GM19452 (cell line): ENCODE data around the gene PRTFDC1.
A peak's percentile ranks its signal among the peaks of the same experiment; 100 is the strongest.
"Not testable (repeated sequence)": the region's sequence is repeated elsewhere in the genome, so short reads cannot be mapped to it uniquely, and the experiment has no call there.

ENCODE experiments used
- ATAC-seq: cut with Tn5 transposase; IDR thresholded peaks from one replicate; pipeline ENCODE4 v1.9.1; 2021; ENCODE audit not compliant: unreplicated experiment

PRTFDC1 gene

DNA sequence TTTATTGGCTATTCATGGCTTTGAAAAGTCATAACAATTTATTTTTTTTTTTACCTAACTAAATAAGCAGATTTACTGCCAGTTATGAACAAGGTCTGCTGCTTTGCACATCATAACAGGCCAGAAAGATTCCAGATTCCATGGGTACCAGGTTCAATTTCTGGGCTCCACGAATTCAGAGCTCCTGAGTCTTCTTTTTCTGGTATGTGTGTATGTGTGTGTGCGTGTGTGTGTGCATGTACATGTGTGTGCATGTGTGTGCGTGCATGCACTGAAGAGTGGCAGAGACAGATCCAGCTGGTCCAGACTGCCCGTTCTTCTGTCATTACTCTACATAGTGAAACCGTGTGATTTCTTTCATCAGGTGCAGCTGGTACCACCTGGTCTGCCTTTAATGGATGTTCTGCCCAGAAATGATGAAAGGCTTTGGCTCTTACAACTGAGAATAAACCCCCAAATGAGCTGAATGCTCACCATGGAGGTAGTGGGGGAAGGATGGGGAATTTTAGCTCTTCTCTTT, 14.6 kb upstream of the PRTFDC1 start:
- ATAC-seq = no peak

DNA sequence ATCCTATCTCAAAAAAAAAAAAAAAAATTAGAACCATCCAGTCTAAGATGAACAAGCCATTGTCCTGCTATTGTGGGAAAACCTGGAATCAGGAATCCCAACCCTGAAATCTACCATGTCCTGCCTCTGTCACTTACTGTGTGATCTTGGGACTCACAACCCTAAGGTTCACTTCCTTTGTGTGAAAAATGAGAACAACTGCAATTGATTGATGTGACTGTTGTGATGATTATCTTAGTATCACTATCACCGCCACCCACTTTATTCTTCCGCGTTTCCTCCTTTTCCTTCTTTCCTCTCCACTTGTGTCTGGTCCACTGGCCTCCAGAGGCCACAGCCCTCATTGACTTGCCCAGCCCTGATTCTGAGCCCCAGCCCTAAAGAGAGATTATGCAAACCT, 12.6 kb upstream of the PRTFDC1 start:
- no peak for ATAC-seq

DNA sequence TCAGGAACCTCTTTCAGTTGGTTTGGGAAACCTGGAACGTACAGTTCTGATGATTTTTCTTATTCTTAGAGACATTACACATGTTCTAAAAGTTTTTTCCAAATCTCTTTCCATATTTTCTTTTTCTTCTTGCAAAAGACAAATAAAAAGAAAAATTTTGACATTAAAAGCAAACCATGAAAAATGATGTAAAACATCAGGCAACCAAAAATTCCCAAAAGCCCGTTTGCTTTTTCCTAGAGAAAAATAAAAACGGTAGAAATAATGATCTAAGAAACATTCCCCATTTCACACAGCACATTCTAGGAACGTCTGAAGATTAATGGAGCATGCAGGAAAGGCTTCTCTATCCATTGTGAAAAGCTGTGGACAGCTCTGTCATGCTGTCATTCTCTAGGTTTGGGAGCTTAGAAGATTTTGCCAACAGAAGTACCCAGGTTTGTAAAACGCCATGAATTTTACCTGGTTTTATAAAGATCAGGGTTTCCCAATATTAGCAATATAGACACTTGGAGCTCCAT, 11.2 kb upstream of the PRTFDC1 start:
- ATAC-seq = no peak

DNA sequence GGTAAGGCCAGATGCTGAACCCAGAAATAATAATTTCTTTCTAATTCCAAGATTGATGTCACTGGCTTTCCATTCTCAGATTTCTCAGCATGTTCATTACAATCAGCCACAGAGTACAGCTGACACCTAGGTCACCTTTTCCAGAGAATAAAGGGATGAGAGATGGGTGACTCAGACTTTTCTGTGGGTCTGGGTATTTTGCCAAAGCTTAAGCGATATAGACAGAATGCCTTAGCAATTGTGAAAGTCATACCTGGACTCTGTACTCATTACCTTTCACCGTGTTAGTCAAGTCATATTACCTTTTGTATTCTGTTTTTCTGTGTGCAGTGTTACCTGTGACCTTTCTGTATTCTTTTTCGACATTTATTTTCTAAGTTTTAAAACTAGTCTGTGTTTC, 10.6 kb upstream of the PRTFDC1 start:
- ATAC-seq = no peak

DNA sequence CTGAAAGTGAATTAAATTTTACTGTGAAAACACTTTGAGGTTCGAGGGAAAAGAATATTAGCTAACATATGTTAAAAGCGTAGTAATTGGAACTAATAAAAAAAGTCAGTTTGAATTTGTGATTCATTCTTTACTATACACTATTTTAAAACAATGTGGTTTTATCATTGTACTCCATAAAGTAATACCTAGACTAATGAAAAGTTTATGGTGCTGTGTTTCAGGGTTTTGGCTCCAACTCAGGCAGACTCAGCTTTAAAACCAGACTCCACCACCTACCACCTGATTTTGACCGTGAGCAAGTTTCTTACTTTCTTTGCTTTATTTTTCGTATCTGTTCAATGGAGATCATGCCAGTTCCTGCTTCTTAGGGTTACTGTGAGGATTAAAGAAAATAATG, 9.2 kb upstream of the PRTFDC1 start:
- no peak for ATAC-seq

DNA sequence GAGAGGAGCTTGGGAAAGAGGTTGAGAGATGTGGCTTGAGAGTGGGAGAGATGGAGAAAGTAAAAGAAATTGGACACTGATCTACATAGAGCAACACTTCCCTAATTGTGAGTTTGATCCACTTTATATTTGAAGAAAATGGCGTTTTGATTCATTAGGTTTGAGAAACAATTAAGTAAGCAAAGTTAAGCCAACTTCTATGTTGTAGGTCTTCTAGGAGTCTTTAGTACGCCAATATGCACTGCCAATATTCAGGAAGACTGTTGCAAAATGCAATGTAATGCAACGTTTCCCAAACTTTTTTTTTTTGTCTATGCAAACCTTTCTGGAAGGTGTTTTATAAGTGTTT, 7.0 kb upstream of the PRTFDC1 start:
- ATAC-seq = no peak

DNA sequence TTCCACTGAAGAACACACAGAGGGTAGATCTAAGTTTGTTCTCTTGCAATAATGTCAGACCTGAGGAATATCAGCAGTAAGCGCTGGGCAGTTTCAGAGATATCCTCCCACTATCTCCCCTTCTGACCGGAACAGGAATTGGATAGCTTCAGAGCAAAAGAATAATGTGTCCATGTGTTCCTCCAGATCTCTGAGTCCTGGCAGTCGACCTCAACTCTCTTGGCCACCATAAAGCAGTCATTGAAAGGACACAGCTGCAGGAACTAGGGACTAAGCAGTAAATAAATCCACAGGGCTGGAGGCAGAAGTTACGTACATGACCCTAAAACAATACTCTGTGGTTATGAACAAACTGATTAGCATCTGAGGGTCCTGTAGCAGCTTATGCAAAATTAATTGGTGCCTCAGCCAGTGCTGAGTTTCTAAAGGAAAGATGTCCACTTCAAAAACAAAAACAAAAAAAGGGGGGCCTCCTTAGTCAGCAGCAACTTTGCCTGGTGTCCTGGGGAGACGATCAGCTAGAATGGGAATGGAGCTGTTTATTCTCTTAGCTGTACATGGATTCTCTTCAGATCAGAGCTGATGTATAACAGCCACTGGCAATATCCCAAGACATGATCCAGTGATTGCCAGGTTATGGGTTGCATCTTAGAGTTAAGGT, 6.4 kb upstream of the PRTFDC1 start:
- ATAC-seq = no peak

DNA sequence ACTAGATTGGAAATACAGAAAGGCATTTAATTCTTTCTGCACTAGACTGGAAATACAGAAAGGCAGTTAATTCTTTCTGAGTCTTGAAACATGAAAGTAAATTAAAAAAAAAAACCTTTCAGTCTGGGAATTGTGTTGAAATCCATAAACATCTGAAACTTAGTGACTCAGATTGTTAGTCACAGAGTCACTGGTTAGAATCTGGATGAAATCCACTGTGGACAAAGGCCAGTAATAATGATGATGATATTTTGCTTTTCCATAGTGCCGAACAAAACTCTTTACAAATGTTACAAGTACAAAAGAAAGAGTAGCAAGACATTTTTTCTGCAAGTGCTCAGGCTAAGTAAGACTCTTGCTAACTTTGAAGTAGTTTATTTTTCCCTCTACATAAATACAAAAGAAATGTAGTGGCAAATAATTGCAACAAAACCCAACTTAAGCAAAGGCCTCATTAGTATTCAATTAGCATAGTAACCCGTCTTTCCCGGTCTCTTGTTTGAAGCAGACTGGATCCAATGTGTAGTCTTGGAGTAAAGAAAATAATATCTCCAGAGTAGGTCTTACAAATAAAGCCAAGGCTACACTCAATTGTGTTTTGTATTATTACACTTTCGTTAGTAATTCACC, 5.8 kb upstream of the PRTFDC1 start:
- ATAC-seq = no peak

DNA sequence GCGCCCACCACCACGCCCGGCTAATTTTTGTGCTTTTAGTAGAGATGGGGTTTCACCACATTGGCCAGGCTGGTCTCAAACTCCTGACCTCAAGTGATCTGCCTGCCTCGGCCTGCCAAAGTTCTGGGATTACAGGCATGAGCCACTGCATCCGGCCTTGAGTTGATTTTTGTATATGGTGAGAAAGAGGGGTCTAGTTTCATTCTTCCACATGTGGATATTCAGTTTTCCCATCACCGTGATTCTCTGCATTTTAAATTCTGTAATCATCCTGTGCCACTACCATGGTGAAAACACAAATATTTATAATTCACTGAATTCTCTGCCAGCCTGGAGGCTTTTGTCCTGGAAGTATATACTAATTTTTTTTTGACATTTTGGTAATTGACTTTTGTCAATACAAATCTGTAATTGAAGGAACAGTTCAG, 5.2 kb upstream of the PRTFDC1 start:
- not testable (repeated sequence) for ATAC-seq

DNA sequence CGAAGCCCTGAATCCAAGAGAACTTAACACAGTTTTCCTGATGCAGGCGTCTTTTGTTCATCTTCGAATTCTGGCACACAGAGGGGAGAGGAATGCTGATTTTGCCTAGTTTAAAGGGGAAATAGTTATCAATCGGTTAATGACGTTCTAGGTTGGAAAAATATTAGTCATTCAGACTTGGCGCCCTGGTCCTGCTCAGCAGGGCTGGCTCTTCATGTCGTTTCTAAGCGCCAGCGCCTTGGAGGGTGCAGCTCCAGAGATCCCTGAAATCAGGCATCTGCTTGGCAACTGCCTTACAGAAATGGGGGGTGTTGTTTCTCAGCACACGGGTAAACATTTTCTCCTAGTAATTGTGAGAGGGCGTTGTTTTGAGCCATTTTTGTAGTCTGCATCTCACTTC, 1.3 kb upstream of the PRTFDC1 start:
- no peak for ATAC-seq

DNA sequence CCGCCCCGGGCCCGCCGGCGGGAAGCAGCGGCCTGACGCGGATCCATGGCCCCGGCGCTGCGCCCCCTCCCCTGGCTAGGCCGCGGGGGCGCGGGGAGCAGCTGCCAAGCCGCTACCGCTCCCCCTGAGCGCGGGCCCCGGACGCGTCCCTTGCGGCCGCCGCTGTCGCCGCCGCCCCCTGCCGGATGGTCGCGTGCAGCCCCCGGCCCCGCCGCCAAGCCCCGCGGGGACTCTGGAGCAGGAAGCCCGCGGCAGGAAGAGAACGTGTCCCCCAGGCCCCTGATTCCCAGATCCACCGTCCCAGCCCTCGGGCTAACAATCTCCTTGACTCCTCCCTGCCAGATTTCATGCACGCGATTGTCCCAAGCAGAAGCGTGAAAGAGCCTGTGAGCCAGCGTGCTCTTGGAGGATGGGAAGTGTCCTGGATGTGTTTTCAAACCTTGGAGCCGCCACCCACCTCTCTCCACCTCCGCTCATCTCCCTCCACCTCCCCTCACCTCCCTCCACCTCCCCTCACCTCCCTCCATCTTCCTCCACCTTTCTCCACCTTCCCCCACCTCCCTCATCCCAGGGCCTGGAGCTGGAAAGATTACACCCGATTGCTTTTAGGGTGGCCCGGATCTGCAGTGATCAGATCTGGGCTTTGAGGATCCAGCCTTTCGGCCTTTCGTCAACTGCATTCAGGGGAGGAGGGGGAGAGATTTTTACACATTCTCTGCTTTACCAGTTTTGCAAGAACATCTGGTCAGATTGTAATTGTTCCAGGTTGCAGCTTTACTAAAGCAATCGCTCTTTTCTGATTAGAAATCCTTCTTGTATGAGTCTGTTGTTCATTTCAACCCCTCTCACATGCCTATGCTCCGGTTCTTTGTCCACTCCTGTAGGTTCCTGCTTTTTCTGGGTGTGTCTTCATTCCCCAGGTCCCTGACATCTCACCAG, 570 bp upstream of the PRTFDC1 start:
- ATAC-seq = peak; percentile 86

DNA sequence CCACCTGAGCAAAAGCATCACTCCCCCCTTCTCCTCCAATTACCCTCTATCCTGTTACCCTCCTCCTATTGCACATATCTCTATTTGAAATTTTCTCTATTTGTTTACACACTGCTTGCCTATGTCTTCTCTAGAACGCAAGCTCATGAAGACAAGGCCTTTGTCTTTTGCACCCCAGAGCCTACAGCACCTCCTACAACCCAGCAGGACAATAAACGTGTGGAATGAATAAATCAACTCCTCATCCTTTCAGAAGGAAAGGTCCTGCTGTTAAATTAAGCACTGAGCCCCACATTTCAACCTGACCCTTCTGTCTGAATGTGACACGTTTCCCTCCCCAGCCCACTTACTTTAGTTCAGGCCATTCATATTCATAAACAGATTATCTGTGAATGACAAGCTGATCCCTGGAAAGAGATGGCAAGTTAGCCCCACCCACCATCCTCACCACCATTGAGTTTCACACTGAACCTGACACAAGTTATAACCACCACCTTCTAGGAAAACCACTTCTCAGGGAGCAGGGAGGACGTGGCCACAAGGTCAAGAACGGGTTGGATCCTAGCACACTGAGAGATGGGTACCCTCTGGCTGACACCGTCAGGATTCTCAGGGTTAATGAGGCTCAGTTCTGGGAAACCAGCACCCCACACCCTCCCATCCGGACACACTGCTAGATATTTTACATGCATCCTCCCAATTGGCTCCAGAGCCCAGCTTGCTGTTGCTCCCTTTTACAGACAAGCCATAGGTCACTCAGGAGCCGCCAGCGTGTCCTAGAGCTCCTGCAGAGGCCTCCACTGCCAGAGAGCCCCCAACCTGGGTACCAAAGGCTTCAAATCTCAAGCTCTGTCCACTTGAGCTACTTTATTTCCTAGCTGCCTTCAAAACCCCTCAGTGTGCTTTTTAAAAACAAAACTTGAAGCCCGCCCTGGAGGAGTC, 934 bp downstream of the PRTFDC1 start:
- ATAC-seq = no peak

DNA sequence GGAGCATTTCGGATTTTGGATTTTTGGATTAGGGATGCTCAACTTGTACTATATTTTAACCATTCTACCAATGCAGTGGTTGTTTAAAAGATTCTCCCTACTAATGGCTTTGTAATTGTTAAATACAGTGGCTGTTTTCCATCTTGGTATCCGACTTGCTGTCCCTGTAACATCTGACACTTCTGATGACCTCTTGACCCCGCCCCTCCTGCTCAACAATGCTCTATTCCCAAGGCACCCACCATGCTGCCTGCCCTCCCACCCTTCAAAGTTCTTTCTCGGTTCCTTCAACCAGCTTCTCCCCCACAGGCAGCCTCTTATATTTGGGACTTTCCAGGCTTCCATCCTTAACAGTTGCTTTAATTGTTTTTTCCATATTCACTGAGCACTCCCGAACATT, 2.0 kb downstream of the PRTFDC1 start:
- no peak for ATAC-seq

DNA sequence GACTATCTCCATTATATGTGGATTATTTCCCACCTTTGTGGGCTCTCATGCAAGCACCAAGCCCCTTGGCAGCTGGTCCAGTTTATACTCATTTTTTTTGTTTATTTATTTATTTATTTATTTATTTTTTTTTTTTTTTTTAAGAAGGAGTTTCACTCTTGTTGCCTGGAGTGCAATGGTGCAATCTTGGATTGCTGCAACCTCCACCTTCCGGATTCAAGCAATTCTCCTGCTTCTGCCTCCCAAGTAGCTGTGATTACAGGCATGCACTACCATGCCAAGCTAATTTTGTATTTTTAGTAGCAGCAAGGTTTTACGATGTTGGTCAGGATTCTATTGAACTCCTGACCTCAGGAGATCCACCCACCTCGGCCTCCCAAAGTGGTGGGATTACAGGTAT, 2.8 kb downstream of the PRTFDC1 start:
- no peak for ATAC-seq

DNA sequence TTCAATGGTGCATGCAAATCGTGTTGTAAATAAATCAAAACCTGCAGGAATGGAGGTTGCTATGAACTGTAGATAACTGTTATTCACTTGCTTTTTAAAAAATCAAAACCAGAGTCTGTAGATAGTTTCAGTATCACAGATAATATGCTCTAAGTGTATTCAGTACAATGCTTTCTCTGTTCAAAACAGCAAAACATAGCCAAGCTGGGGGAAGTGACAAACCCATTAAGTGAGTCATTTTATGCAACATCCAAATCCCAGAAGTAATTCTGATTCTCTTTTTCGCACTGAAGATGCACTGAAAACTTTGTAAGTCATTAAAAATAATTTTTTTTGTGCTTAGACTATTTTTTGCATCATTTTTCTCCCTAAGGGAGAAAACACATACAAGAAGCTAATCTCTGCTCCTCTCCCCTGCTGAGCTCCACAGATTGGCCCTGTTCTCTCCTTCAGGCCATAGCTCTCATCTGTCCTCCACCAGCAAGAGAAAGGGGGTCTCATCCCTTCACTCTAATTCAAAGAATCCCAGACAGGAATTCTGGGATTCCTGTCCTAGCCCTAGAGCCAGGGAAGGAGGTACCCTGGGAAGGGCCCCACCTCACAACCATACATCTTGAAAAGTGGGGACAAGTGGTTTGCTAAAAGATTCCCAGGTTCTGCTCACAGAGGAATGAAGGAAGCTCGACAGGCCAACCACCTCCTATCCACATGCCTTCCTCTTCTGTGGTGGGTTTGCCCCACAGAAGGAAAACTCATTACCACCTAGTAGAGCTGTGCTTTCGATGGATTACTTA, 4.9 kb downstream of the PRTFDC1 start:
- peak; percentile 53 for ATAC-seq

DNA sequence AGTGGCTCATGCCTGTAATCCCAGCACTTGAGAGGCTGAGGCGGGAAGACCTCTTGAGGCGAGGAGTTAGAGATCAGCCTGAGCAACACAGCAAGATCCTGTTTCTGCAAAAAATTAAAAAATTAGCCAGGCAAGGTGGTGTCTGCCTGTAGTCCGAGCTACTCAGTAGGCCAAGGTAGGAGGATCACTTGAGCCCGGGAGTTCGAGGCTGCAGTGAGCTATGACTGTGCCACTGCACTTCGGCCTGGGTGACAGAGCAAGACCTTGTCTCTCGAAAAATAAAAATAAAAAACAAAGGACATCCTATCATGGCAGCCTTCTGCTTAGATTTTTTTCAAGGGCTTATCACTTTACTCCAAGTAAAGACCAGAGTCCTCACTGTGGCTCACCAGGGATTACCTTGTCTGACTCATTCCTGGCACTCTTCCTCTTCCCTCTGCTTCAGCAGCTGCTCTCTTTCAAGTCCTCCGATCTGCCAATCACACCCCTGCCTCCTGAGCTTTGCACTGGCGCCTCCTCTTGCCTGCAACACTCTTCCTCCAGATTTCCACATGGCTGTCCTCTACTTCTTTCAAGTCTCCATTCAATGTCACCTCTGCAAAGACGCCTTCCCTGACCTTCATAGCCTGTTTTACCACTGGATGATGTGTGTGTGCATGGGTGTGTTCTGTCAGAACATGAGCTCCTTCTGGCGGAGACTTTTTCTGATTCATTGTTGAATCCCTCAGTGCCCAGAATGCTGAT, 7.7 kb downstream of the PRTFDC1 start:
- ATAC-seq = no peak

DNA sequence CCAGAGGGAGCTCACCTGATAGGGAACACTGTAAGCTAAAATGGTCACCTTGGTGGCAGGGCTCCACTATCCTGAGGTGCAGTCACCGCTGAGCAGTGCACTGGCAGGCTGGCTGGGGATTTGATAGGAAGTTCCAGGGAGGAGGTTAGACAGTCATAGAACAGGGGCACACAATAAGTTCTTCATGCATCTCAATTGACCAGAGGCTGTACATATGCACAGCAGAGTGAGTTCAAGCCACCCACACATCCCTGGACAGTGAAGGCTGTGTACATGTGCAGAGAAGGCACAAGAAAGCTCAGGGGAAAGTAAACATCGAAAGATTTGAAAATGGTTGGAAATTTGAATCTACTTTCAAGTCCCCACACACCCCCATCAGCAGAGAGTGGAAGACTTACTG, 13.9 kb downstream of the PRTFDC1 start:
- no peak for ATAC-seq

DNA sequence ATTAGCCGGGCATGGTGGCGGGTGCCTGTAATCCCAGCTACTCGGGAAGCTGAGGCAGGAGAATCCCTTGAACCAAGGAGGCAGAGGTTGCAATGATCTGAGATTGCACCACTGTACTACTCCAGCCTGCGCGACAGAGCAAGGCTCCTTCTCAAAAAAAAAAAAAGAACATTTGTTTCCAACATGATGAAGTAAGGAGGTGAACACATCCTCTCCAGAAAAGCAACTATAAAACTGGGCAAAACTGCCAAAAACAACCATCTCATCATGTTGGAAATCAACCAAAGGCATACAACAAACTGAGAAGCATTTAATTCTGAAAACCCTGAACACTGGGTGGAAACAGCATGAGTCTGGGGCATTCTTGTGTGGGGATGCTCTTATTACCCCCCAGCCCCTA, 14.3 kb downstream of the PRTFDC1 start:
- no peak for ATAC-seq
